ENCODE data around the gene AGPAT4.

The AGPAT4 gene

GRCh38 chr6:161150136-161150535, 123.7 kb downstream of the AGPAT4 start:
- no peak for DNase-seq (ENCODE audit: low spot score)
- TF ChIP-seq CTCF (IDR thresholded peaks at IDR 0.05; ENCODE audit: extremely low read depth, insufficient read depth, missing control alignments), result no peak
- in situ Hi-C loops (cut with MboI; ENCODE audit: low pct_unique_long_range_greater_than_20kb, low sequenced_read_pairs, unreplicated experiment), result no loop called here

GRCh38 chr6:161143663-161144430, 130.0 kb downstream of the AGPAT4 start:
- no peak for TF ChIP-seq CTCF (IDR thresholded peaks at IDR 0.05; ENCODE audit: extremely low read depth, insufficient read depth, missing control alignments)
- in situ Hi-C loops (cut with MboI; ENCODE audit: low pct_unique_long_range_greater_than_20kb, low sequenced_read_pairs, unreplicated experiment), result loop anchor here (25.0 kb wide), 1 partner anchor 218 kb away; no protein-coding TSS in a partner anchor
- no peak for DNase-seq (ENCODE audit: low spot score)

GRCh38 chr6:161142957-161143296, 130.9 kb downstream of the AGPAT4 start:
- no peak for DNase-seq (ENCODE audit: low spot score)
- no peak for TF ChIP-seq CTCF (IDR thresholded peaks at IDR 0.05; ENCODE audit: extremely low read depth, insufficient read depth, missing control alignments)
- in situ Hi-C loops (cut with MboI; ENCODE audit: low pct_unique_long_range_greater_than_20kb, low sequenced_read_pairs, unreplicated experiment), result loop anchor here (25.0 kb wide), 1 partner anchor 219 kb away; no protein-coding TSS in a partner anchor

- in situ Hi-C loops (cut with MboI; ENCODE audit: low pct_unique_long_range_greater_than_20kb, low sequenced_read_pairs, unreplicated experiment), result loop anchor here (25.0 kb wide), 1 partner anchor 221 kb away; no protein-coding TSS in a partner anchor
- no peak for TF ChIP-seq CTCF (IDR thresholded peaks at IDR 0.05; ENCODE audit: extremely low read depth, insufficient read depth, missing control alignments)
- DNase-seq (ENCODE audit: low spot score), result no peak
Measured at GRCh38 chr6:161141173-161141572, 132.7 kb downstream of the AGPAT4 start.

GRCh38 chr6:161140554-161140875, 133.3 kb downstream of the AGPAT4 start:
- in situ Hi-C loops (cut with MboI; ENCODE audit: low pct_unique_long_range_greater_than_20kb, low sequenced_read_pairs, unreplicated experiment), result loop anchor here (25.0 kb wide), 1 partner anchor 222 kb away; no protein-coding TSS in a partner anchor
- DNase-seq (ENCODE audit: low spot score), result no peak
- no peak for TF ChIP-seq CTCF (IDR thresholded peaks at IDR 0.05; ENCODE audit: extremely low read depth, insufficient read depth, missing control alignments)

GRCh38 chr6:161139766-161140553, 133.9 kb downstream of the AGPAT4 start:
- no peak for TF ChIP-seq CTCF (IDR thresholded peaks at IDR 0.05; ENCODE audit: extremely low read depth, insufficient read depth, missing control alignments)
- in situ Hi-C loops (cut with MboI; ENCODE audit: low pct_unique_long_range_greater_than_20kb, low sequenced_read_pairs, unreplicated experiment), result loop anchor here (25.0 kb wide), 1 partner anchor 222 kb away; no protein-coding TSS in a partner anchor
- DNase-seq (ENCODE audit: low spot score), result no peak

All from GM13977 (cell line).